ENCODE results near the gene IL17C. TPM values are rescaled to one million over a fixed set of nuclear protein-coding genes. Genes with fewer than 3 reads are reported as not detected.

Gene IL17C
- total and polyA plus RNA-seq, 9 of the 15 experiments (the other 6 are each of a cell fraction or from before 2014, with no cell fraction given), result not detected

- TF ChIP-seq ELK3 (CRISPR knock-in tag; IDR thresholded peaks at IDR 0.05) (no peak), ZNF253 (CRISPR knock-in tag; conservative IDR thresholded peaks at IDR 0.05) (no peak), ZBTB33 (CRISPR knock-in tag; IDR thresholded peaks at IDR 0.05) (no peak), NR2C1 (IDR thresholded peaks at IDR 0.05) (no peak), NR2C1 (tag; IDR thresholded peaks at IDR 0.05) (no peak), TEAD4 (IDR thresholded peaks at IDR 0.05; ENCODE audit: low read length) (no peak), TEAD4 (CRISPR knock-in tag; IDR thresholded peaks at IDR 0.05; ENCODE audit: borderline replicate concordance) (no peak), RFX5 (IDR thresholded peaks at IDR 0.05; ENCODE audit: low read depth, low read length) (no peak), PTTG1 (tag; IDR thresholded peaks at IDR 0.05; ENCODE audit: low read depth) (no peak), DPF2 (IDR thresholded peaks at IDR 0.05) (no peak), KDM2B (CRISPR knock-in tag; IDR thresholded peaks at IDR 0.05) (no peak), MTA2 (IDR thresholded peaks at IDR 0.05; ENCODE audit: low read depth) (no peak), NFRKB (IDR thresholded peaks at IDR 0.05; ENCODE audit: low read depth) (no peak), AFF1 (IDR thresholded peaks at IDR 0.05; ENCODE audit: low read depth in 1 of 2, partially characterized antibody in 2 of 2) (no peak), ZKSCAN3 (CRISPR knock-in tag; IDR thresholded peaks at IDR 0.05) (no peak)
- TF ChIP-seq, protein P1, sequence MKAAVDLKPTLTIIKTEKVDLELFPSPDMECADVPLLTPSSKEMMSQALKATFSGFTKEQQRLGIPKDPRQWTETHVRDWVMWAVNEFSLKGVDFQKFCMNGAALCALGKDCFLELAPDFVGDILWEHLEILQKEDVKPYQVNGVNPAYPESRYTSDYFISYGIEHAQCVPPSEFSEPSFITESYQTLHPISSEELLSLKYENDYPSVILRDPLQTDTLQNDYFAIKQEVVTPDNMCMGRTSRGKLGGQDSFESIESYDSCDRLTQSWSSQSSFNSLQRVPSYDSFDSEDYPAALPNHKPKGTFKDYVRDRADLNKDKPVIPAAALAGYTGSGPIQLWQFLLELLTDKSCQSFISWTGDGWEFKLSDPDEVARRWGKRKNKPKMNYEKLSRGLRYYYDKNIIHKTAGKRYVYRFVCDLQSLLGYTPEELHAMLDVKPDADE (conservative IDR thresholded peaks at IDR 0.05; ENCODE audit: control insufficient read depth, low read depth, low read length), result 0 out of 2 replicates have a peak, but pooled peaks have one; percentile 35
- TF ChIP-seq, protein P2, sequence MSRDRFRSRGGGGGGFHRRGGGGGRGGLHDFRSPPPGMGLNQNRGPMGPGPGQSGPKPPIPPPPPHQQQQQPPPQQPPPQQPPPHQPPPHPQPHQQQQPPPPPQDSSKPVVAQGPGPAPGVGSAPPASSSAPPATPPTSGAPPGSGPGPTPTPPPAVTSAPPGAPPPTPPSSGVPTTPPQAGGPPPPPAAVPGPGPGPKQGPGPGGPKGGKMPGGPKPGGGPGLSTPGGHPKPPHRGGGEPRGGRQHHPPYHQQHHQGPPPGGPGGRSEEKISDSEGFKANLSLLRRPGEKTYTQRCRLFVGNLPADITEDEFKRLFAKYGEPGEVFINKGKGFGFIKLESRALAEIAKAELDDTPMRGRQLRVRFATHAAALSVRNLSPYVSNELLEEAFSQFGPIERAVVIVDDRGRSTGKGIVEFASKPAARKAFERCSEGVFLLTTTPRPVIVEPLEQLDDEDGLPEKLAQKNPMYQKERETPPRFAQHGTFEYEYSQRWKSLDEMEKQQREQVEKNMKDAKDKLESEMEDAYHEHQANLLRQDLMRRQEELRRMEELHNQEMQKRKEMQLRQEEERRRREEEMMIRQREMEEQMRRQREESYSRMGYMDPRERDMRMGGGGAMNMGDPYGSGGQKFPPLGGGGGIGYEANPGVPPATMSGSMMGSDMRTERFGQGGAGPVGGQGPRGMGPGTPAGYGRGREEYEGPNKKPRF (IDR thresholded peaks at IDR 0.05; ENCODE audit: low read depth, low read length), result no peak
- TF ChIP-seq, protein P3, sequence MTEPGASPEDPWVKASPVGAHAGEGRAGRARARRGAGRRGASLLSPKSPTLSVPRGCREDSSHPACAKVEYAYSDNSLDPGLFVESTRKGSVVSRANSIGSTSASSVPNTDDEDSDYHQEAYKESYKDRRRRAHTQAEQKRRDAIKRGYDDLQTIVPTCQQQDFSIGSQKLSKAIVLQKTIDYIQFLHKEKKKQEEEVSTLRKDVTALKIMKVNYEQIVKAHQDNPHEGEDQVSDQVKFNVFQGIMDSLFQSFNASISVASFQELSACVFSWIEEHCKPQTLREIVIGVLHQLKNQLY (CRISPR knock-in tag; conservative IDR thresholded peaks at IDR 0.05), result no peak
Measured at GRCh38 chr16:88633684-88634140, 4.7 kb upstream of the IL17C start (continued).

All from K562 (cell line).